ENCODE results near the gene PRMT1.
A peak's percentile ranks its signal among the peaks of the same experiment; 100 is the strongest.

The PRMT1 gene

DNA sequence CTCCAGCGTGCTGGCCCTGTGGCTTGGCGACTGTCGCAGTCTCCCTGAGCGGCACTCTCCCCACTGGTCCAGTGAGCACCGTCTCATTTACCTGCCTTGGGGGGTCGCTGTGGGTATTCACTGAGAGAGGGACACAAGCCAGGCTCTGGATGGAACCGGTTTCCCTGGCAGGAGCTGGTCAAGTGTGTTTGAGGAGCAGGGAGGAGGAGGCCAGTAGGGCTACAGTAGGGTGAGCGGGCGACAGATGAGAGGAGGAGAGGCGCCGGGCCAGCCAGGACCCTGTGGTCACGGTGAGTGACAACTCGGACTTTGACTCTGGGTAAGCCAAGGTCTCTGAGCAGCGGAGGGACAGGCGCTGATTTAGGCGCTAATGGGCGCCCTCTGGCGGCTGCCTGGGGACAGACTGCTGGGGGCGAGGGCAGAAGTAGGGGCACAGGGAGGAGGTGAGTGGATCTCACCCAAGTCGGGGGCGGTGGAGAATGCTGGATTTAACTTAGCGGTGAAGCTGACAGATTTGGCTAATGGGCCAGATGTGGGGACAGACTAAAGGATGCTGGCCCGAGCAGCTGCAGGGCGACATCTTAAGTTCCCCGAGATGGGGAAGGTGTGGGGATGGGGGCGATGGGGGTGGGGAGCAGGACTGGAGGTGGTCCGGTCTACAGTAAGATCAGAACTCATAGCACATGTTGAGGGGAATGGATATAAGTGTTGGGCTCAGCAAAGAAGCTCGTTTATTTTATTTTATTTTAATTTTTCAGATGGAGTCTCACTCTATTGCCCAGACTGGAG lies 4.7 kb upstream of the PRMT1 start:
- peak; percentile 90 for DNase-seq

DNA sequence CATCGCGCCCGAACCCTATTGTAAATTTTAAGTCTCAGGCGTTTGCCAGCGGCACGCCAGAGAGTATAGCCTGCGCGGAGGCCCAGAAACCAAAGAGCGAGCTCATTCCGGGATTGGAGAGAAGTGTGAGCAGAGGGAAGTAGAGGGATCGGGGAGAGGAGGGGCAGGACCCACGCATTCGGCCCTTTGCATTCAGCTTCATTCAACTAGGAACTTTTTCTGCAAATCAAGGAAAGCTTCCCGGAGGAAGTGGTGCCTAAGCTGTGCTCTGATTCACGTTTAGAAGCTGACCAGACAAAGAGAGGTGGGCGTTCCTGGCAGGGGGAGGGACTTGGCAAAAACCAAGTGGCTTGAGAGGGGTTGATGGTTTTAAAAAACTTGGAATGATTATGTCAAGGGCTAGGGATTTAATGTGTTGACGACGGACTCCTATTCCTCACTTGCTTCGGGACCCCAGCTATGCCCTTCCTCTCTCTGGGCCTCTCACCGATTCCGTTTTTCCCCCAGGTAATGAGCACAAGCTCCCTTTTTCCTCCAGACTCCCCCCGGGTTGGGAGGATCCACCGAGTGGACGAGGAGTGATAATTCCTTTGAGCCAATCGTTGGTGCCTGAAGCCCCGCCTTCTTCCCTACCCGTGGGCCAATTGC lies 811 bp upstream of the PRMT1 start:
- DNase-seq: peak; percentile 72

GRCh38 chr19:49676784-49677230 lies 264 bp upstream of the PRMT1 start:
- DNase-seq: peak; percentile 97

- DNase-seq: peak; percentile 89
Measured at GRCh38 chr19:49677901-49678674, 1.0 kb downstream of the PRMT1 start.

DNA sequence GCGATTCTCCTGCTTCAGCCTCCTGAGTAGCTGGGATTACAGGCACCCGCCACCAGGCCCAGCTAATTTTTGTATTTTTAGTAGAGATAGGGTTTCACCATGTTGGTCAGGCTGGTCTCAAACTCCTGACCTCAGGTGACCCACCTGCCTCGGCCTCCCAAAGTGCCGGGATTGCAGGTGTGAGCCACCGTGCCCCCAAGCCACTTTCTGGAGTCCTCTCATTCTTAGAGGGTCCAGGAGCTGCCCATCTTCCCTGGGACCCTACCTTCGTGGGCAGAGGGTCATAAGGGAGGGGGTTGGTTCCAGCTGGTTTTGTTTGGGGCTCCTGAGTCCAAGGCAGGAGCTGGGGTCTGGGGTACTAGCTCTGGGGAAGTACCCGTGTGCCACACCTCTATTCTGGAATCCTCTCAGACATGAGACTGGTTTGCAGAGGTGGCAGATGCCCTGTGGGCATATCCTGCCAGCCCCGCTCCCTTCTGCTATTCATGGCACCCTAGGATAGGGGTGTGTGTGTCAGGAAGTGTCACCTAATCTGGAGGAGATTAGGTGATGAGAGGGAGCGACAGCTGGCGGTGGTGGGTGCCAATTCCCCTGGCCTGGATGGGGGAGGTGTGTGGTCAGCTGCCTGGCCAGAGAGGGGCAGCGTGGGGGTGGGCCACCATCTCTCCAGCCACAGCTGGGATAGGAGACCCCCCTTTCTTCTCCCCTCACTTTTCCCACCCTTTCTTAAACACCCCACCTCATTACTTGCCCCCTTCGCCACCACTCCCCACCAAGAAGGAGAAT lies 2.1 kb downstream of the PRMT1 start:
- no peak for DNase-seq

DNA sequence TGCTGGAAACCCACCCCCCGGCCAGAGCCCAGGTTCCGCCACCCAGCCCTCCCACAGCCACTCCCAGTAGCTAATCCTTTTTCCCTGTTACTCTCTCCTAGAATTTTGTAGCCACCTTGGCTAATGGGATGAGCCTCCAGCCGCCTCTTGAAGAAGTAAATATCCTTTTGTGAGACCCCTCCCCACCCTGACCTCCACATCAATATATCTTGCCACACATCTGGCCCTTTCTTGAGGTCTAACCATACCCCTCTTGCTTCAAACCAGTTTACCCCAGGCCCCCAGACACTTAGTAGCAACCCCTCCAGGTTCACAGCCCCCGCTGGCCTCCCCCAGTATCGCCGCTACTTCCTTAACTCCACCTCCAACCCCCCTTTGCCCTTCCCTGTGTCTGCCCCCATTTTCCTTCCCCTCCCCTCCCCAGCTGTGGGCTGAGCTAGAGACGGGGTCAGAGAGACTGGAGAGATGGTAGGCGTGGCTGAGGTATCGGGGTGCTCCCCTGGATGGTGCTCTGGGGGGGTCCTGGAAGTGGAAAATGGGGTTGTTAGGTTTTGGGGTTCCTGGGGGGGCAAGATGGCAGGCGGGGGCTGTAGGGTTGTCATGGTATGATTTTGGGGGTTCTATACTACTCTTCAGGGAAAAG lies 2.8 kb downstream of the PRMT1 start:
- no peak for DNase-seq

GRCh38 chr19:49680421-49681351 lies 3.6 kb downstream of the PRMT1 start:
- peak; percentile 100 for DNase-seq

DNA sequence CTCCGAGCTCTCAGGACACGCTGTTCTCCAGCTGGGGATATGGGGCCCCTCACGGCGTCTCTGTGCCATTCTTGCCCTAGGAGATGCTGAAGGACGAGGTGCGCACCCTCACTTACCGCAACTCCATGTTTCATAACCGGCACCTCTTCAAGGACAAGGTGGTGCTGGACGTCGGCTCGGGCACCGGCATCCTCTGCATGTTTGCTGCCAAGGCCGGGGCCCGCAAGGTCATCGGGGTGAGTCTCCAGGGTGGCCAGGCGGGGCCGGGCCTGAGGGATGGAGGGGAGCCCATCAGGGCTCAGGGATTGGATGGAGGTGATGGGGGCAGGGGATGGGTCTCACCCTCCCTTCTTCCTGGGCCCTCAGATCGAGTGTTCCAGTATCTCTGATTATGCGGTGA lies 4.8 kb downstream of the PRMT1 start:
- DNase-seq: no peak

DNA sequence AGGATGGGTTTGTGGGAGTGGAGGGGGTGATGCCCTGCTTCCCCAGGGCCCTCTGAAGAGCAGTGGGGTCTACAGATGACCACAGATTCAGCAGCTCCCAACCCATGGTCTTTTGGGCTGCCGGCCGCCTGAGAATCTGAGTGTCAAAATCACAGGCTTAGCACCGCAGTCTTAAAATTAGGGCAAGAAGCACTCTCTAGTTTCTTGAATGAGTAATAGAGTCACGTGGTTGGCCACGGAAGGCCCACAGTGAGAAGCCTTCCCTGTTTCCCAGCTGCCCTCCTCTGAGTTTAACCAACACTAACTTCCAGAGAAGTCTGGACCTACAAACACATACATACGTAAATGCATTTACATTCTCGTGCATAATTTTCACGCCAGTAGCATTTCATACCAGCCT lies 5.2 kb downstream of the PRMT1 start:
- DNase-seq: no peak

DNA sequence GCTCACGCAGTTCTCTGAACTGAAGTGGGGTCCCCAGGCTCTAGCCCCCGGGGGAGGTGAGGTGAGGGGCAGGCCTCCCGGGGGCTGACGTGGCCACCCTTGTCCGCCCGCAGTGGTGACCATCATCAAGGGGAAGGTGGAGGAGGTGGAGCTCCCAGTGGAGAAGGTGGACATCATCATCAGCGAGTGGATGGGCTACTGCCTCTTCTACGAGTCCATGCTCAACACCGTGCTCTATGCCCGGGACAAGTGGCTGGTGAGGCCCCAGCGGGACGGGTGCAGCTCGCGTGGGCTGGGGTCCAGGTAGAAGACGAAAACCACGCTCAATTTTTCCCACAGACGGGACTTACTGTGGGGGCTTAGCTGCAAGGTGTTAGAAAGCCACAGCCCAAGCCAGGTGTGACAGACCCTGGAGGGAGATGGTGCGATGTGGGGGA lies 6.8 kb downstream of the PRMT1 start:
- DNase-seq: no peak

DNA sequence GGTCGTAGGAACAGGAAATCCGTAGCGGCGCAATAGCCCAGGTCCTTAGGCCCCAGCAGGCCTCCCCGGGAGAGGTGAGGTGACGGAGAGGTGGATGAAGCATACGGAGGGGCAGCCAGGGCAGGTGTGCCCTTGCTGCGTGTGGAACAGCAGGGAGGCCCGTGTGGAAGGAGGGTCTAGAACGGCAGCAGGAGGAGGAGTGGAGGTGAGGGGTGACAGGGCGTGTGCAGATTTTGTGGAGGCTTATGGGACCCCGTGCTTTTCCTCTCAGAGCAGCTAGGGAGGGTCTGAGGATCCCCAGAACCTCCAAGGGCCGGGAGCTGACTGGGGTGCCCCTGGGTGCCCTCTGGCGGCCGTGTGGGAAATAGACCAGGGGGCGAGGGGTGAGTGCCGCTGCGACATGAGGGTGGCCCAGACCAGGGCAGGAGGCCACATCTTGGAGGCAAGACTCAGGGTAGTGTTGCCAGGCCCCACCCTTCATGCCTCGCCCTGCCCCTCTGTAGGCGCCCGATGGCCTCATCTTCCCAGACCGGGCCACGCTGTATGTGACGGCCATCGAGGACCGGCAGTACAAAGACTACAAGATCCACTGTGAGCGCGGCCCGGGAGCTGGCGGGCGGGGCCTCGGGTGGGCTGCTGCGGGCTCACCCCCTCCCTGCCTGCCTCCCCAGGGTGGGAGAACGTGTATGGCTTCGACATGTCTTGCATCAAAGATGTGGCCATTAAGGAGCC lies 7.3 kb downstream of the PRMT1 start:
- DNase-seq: no peak

GRCh38 chr19:49684983-49685553 lies 8.0 kb downstream of the PRMT1 start:
- DNase-seq: no peak

GRCh38 chr19:49685845-49686332 lies 8.8 kb downstream of the PRMT1 start:
- DNase-seq: no peak

- DNase-seq: no peak
Measured at GRCh38 chr19:49686503-49687088, 9.5 kb downstream of the PRMT1 start.

- DNase-seq: no peak
Measured at GRCh38 chr19:49687150-49687549, 10.1 kb downstream of the PRMT1 start.

DNA sequence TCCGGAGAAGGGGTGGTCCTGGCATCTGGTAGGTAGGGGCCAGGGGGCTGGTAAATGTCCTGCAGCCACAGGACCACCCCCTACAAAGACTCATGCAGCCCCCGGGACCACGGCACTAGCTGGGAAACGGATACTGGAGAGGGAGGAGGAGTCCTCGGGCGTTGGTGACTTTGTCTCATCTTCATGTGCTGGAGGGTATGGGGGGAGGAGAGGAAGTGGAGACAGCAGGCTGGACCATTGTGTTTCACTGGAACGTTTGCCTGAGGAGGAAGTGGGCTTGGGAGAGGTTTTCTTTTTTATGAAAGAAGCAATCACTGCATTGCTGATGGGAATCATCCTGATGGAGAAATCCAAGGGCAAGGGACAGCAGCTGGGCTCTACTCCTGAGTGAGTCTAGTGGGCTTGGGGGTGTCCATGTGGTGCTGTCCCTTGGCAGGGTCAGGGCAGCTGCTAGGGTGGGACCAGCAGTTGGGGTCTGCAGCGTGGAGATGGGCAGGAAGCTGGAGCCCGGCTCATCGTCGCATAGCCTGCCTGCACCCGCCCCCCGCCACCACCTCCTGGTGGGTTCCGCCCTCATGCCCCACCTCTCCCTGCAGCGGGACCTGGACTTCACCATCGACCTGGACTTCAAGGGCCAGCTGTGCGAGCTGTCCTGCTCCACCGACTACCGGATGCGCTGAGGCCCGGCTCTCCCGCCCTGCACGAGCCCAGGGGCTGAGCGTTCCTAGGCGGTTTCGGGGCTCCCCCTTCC lies 10.7 kb downstream of the PRMT1 start:
- DNase-seq: no peak

DNA sequence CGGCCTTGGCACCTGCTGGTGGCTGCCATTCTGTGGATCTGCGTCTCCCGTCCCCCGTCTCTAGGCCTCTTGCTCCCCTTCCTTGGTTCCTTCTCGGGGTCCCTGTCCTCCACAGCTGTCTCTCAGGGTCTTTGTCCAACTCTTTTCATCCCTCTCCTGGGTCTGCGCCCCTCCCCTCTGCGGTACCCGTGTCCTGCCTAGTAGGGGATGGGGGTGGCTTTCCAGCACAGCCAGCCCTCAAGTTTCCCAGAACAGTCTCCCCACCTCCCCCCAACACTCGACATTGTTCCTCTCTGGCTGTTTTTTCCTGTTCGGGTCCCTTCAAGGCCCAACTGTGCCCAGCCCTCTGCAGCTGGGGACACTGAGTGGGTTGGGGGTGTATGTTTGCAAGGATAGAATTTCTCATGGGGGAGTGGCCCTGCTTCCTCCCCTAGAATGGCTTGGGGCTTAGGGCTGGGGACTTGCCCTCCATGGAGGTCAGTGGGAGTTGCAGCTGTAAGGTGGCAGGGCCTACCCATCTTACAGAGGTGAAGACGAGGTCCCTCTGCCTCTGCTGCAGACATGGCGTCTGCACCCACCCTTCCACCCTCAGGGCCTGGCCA lies 11.6 kb downstream of the PRMT1 start:
- DNase-seq: peak; percentile 58

Data from activated CD8-positive, alpha-beta memory T cell treated with anti-CD3 and anti-CD28 coated beads, Interleukin-2, amount 50 U/mL, for 48 hours (primary cell).